SK-N-SH (cell line): ENCODE measurements around the gene OPCML. TPM values are rescaled to one million over a fixed set of nuclear protein-coding genes. Genes with fewer than 3 reads are reported as not detected.

Experiments
- CTCF ChIA-PET: fragments of 300-600, 350-600 bp; formaldehyde crosslinking; extraction: SDS; loops from one replicate; lab custom pipeline; 2021; lab: Yijun Ruan, JAX
- POLR2A ChIA-PET: fragments of 350-600 bp; sonication (Branson Sonifier 250); formaldehyde crosslinking; extraction: SDS; loops from one replicate; lab custom pipeline; 2020; ENCODE audit warnings: antibody characterized with exemption, inconsistent platforms; lab: Yijun Ruan, JAX
- DNase-seq: peaks from one replicate; pipeline ENCODE4 v3.0.0; 2012
- H2AFZ ChIP-seq: fragments of 200-600 bp; sonication (generic); 2 replicates; pipeline ENCODE4 v1.8.1; 2016; ENCODE audit warnings: antibody characterized with exemption, mild to moderate bottlenecking, low read depth
- H3F3A ChIP-seq: fragments of 200-600 bp; sonication (generic); replicated peaks from 2 replicates; pipeline ENCODE3; 2016; ENCODE audit warnings: antibody characterized with exemption, mild to moderate bottlenecking; ENCODE audit not compliant: insufficient read depth
- H3K27ac ChIP-seq, 2 experiments: fragments of 200-500 bp in 1 of 2; fragments of 200-600 bp in 1 of 2; sonication (Bioruptor generic) in 1 of 2; sonication (generic), shearing (Covaris generic) in 1 of 2; 2 replicates each; pipeline versions ENCODE4 v1.5.1 to v1.6.1; 2014 to 2016; ENCODE audit warnings: low read depth in 2 of 2, inconsistent platforms in 1 of 2, low read length in 1 of 2, mild to moderate bottlenecking in 1 of 2, mixed read lengths in 1 of 2
- H3K27me3 ChIP-seq: fragments of 200-600 bp; sonication (generic), shearing (Covaris generic); 2 replicates; pipeline ENCODE4 v1.6.1; 2016; ENCODE audit warnings: mixed run types; ENCODE audit not compliant: insufficient read depth
- H3K36me3 ChIP-seq, 2 experiments: fragments of 200-500 bp in 1 of 2; fragments of 200-600 bp in 1 of 2; sonication (Bioruptor generic) in 1 of 2; sonication (generic) in 1 of 2; replicated peaks in 1 of 2; 2 replicates each; pipeline versions ENCODE3 to v1.5.1; 2014 to 2016; ENCODE audit warnings: low read length in 1 of 2, mild to moderate bottlenecking in 1 of 2; ENCODE audit not compliant: insufficient read depth in 2 of 2, control insufficient read depth in 1 of 2
- H3K4me1 ChIP-seq, 2 experiments: fragments of 200-500 bp in 1 of 2; fragments of 200-600 bp in 1 of 2; sonication (Bioruptor generic) in 1 of 2; sonication (generic), shearing (Covaris generic) in 1 of 2; 2 replicates each; pipeline versions ENCODE4 v1.5.1 to v1.6.1; 2014 to 2016; ENCODE audit warnings: low read depth in 1 of 2, low read length in 1 of 2, mixed run types in 1 of 2; ENCODE audit not compliant: insufficient read depth in 2 of 2, control insufficient read depth in 1 of 2
- H3K4me2 ChIP-seq: fragments of 200-600 bp; sonication (generic), shearing (Covaris generic); 2 replicates; pipeline ENCODE4 v1.6.1; 2017; ENCODE audit warnings: mixed run types
- H3K4me3 ChIP-seq, 2 experiments: fragments of 200-500 bp in 1 of 2; fragments of 200-600 bp in 1 of 2; sonication (Bioruptor generic) in 1 of 2; sonication (generic), shearing (Covaris generic) in 1 of 2; 2 replicates each; pipeline versions ENCODE4 v1.5.1 to v1.8.1; 2014 to 2016; ENCODE audit warnings: low read depth in 2 of 2, inconsistent platforms in 1 of 2, low read length in 1 of 2, mild to moderate bottlenecking in 1 of 2, mixed read lengths in 1 of 2, moderate library complexity in 1 of 2
- H3K79me2 ChIP-seq: fragments of 200-600 bp; sonication (generic); 2 replicates; pipeline ENCODE4 v1.8.1; 2017; ENCODE audit warnings: mild to moderate bottlenecking; ENCODE audit not compliant: insufficient read depth
- H3K9ac ChIP-seq: fragments of 200-600 bp; sonication (generic); 2 replicates; pipeline ENCODE4 v1.6.1; 2017; ENCODE audit warnings: mixed run types
- H3K9me2 ChIP-seq: fragments of 200-600 bp; sonication (generic); 2 replicates; pipeline ENCODE4 v1.6.1; 2017; ENCODE audit warnings: mixed run types
- H3K9me3 ChIP-seq: fragments of 200-600 bp; sonication (generic); 2 replicates; pipeline ENCODE4 v1.6.1; 2017; ENCODE audit warnings: mixed run types, mild to moderate bottlenecking, moderate library complexity
- H4K20me1 ChIP-seq: fragments of 200-600 bp; sonication (generic); 2 replicates; pipeline ENCODE4 v1.6.1; 2017; ENCODE audit warnings: mild to moderate bottlenecking, mixed run types; ENCODE audit not compliant: insufficient read depth
- FOXM1 ChIP-seq: IDR thresholded peaks from 2 replicates; pipeline ENCODE4 v1.4.0; 2012; ENCODE audit warnings: low read depth, mild to moderate bottlenecking
- JUND ChIP-seq: IDR thresholded peaks from 2 replicates; pipeline ENCODE4 v1.4.0; 2012
- MEF2A ChIP-seq: IDR thresholded peaks from 2 replicates; pipeline ENCODE4 v1.4.0; 2012; ENCODE audit warnings: low read depth, borderline replicate concordance
- NRF1 ChIP-seq: IDR thresholded peaks from 2 replicates; pipeline ENCODE4 v1.6.1; 2012; ENCODE audit warnings: low read depth, mild to moderate bottlenecking, low read length
- RAD21 ChIP-seq: IDR thresholded peaks from 2 replicates; pipeline ENCODE4 v1.6.1; 2012; ENCODE audit warnings: mild to moderate bottlenecking, low read length
- RFX5 ChIP-seq: IDR thresholded peaks from 2 replicates; pipeline ENCODE4 v1.6.1; 2012; ENCODE audit warnings: mild to moderate bottlenecking, improper control_type of control experiment, low read length
- RXRA ChIP-seq: IDR thresholded peaks from 2 replicates; pipeline ENCODE4 v1.4.0; 2012; ENCODE audit warnings: low read depth, mild to moderate bottlenecking, borderline replicate concordance
- TCF12 ChIP-seq: IDR thresholded peaks from 2 replicates; pipeline ENCODE4 v1.4.0; 2012
- TEAD4 ChIP-seq: IDR thresholded peaks from 2 replicates; pipeline ENCODE4 v1.4.0; 2012; ENCODE audit warnings: mild to moderate bottlenecking, borderline replicate concordance; ENCODE audit not compliant: insufficient read depth
- YY1 ChIP-seq: IDR thresholded peaks from 2 replicates; pipeline ENCODE4 v1.4.0; 2012; ENCODE audit warnings: low read depth, mild to moderate bottlenecking
- WGBS: methylation state at CpG from one replicate; pipeline ENCODE4 v1.1.6; 2017; ENCODE audit warnings: low lambda C conversion rate; 5-methylcytosine and 5-hydroxymethylcytosine counted together
- polyA plus RNA-seq, 3 experiments: library from polyadenylated mRNA; depleted of rRNA; stranded (reverse); fragments of >200 nt; gene quantifications; 2 replicates each; pipeline ENCODE4 v1.2.3, GENCODE V29; 2012
- TF ChIP-seq, protein P1 (sequence below): IDR thresholded peaks from 2 replicates; pipeline ENCODE4 v1.6.1; 2012; ENCODE audit warnings: mild to moderate bottlenecking, low read depth, low read length, moderate library complexity
- TF ChIP-seq, protein P2 (sequence below): fragments of 150-350 bp; IDR thresholded peaks from 2 replicates; pipeline ENCODE4 v1.6.1; 2017; ENCODE audit warnings: antibody characterized with exemption, low read length, low read depth, borderline replicate concordance
- TF ChIP-seq, protein P3 (sequence below): fragments of 150-350 bp; IDR thresholded peaks from 2 replicates; pipeline ENCODE4 v1.6.1; 2016; ENCODE audit warnings: mild to moderate bottlenecking, low read depth, low read length
- TF ChIP-seq, protein P4 (sequence below): IDR thresholded peaks from 2 replicates; pipeline ENCODE4 v1.4.0; 2012; ENCODE audit warnings: low read depth, borderline replicate concordance
- TF ChIP-seq, protein P5 (sequence below): IDR thresholded peaks from 2 replicates; pipeline ENCODE4 v1.4.0; 2012; ENCODE audit warnings: low read depth, borderline replicate concordance
- TF ChIP-seq, protein P6 (sequence below): fragments of 200-600 bp; sonication (generic); IDR thresholded peaks from 2 replicates; pipeline ENCODE4 v1.6.1; 2017; ENCODE audit warnings: antibody characterized with exemption, mild to moderate bottlenecking, moderate library complexity

Gene OPCML
- polyA plus RNA-seq, 1 of the 3 experiments (the other 2 are of a cell fraction) = not detected

DNA sequence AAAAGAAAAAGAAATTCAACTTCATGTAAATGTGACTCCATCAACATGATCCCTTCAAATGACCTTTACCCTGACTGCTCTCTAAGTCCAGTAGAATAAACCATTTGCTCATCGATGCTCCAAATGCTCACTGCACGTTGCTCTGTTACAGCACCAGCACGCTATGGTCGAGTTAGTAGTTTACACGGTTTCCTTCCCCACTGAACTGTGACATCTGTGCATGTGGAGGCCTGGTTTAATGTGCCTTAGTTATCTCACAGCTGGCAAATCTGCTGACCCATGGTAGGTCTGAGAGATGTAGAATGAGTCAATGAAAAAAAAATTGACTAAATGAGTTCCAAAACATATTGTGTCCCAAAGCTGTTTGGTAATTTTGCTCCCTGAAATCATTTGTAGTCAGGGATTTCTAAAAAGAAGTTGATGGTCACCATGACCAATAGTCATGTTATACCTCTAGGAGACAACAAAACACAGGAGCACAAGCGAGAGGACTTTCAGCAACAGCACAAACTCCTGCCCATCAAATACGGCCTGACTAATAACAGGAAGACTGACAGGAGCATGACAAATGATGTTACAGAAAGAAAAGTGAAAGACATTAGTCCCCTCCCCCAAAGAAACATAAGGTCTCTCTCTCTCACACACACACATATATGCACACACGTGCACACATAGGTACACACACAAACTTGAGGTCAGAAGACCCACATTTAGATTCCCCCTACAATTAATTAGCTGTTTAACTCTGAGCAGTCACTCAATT is 624.5 kb downstream of the OPCML start:
- no peak for DNase-seq
- H3K4me2 ChIP-seq = no peak overlapping the region
- CTCF ChIA-PET = interaction anchor here (1.0 kb wide), 1 partner anchor 43 kb away, joined by 3 read pairs; no protein-coding TSS in a partner anchor
- H3K4me1 ChIP-seq = no peaks in the 10 kb centered on the region
- POLR2A ChIA-PET = no interaction called here
- no peaks in the 10 kb centered on the region for H3F3A ChIP-seq
- no peak overlapping the region for H2AFZ ChIP-seq
- no peaks in the 10 kb centered on the region for H3K27me3 ChIP-seq
- WGBS = 36% methylated on average over 8 of the region's 8 CpGs
- no peaks in the 10 kb centered on the region for H4K20me1 ChIP-seq
- no peaks in the 10 kb centered on the region; the same call in 1 of the 2 replicates for H3K9me3 ChIP-seq
- no peak overlapping the region for H3K27ac ChIP-seq
- TF ChIP-seq MEF2A = no peak
- no peak for TF ChIP-seq RAD21
- no peak for TF ChIP-seq JUND
- TF ChIP-seq TCF12 = no peak
- H3K79me2 ChIP-seq = no peaks in the 10 kb centered on the region
- H3K36me3 ChIP-seq = no peaks in the 10 kb centered on the region
- H3K4me3 ChIP-seq = no peak overlapping the region
- no peaks in the 10 kb centered on the region for H3K9me2 ChIP-seq
- H3K9ac ChIP-seq = no peak overlapping the region

DNA sequence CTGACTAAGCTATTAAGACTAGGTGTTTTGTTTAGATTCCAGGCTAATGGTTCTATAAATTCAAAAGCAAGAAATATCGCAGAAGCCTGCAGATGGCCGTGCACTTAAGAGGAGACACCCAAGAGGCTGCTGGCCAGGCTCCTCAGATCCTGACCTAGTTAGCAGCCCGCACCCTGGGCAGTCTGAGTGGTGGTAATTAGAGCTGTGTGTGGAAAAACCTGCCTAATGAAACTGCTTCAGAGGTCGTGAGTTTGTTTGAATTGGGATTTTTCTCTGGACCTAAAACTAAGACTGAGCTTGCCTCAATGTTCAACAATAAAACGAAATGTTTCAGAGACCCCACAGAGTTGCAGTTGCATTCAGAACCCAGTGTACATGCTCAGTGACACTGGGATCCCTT is 627.7 kb downstream of the OPCML start:
- TF ChIP-seq, protein P1, sequence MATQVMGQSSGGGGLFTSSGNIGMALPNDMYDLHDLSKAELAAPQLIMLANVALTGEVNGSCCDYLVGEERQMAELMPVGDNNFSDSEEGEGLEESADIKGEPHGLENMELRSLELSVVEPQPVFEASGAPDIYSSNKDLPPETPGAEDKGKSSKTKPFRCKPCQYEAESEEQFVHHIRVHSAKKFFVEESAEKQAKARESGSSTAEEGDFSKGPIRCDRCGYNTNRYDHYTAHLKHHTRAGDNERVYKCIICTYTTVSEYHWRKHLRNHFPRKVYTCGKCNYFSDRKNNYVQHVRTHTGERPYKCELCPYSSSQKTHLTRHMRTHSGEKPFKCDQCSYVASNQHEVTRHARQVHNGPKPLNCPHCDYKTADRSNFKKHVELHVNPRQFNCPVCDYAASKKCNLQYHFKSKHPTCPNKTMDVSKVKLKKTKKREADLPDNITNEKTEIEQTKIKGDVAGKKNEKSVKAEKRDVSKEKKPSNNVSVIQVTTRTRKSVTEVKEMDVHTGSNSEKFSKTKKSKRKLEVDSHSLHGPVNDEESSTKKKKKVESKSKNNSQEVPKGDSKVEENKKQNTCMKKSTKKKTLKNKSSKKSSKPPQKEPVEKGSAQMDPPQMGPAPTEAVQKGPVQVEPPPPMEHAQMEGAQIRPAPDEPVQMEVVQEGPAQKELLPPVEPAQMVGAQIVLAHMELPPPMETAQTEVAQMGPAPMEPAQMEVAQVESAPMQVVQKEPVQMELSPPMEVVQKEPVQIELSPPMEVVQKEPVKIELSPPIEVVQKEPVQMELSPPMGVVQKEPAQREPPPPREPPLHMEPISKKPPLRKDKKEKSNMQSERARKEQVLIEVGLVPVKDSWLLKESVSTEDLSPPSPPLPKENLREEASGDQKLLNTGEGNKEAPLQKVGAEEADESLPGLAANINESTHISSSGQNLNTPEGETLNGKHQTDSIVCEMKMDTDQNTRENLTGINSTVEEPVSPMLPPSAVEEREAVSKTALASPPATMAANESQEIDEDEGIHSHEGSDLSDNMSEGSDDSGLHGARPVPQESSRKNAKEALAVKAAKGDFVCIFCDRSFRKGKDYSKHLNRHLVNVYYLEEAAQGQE = no peak
- TF ChIP-seq YY1 (no peak), FOXM1 (no peak), NRF1 (no peak), RXRA (no peak), RFX5 (no peak), TEAD4 (no peak)
- TF ChIP-seq, protein P2, sequence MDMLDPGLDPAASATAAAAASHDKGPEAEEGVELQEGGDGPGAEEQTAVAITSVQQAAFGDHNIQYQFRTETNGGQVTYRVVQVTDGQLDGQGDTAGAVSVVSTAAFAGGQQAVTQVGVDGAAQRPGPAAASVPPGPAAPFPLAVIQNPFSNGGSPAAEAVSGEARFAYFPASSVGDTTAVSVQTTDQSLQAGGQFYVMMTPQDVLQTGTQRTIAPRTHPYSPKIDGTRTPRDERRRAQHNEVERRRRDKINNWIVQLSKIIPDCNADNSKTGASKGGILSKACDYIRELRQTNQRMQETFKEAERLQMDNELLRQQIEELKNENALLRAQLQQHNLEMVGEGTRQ = no peak
- TF ChIP-seq, protein P3, sequence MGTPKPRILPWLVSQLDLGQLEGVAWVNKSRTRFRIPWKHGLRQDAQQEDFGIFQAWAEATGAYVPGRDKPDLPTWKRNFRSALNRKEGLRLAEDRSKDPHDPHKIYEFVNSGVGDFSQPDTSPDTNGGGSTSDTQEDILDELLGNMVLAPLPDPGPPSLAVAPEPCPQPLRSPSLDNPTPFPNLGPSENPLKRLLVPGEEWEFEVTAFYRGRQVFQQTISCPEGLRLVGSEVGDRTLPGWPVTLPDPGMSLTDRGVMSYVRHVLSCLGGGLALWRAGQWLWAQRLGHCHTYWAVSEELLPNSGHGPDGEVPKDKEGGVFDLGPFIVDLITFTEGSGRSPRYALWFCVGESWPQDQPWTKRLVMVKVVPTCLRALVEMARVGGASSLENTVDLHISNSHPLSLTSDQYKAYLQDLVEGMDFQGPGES = no peak
- TF ChIP-seq, protein P4, sequence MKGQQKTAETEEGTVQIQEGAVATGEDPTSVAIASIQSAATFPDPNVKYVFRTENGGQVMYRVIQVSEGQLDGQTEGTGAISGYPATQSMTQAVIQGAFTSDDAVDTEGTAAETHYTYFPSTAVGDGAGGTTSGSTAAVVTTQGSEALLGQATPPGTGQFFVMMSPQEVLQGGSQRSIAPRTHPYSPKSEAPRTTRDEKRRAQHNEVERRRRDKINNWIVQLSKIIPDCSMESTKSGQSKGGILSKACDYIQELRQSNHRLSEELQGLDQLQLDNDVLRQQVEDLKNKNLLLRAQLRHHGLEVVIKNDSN = no peak
- TF ChIP-seq, protein P5, sequence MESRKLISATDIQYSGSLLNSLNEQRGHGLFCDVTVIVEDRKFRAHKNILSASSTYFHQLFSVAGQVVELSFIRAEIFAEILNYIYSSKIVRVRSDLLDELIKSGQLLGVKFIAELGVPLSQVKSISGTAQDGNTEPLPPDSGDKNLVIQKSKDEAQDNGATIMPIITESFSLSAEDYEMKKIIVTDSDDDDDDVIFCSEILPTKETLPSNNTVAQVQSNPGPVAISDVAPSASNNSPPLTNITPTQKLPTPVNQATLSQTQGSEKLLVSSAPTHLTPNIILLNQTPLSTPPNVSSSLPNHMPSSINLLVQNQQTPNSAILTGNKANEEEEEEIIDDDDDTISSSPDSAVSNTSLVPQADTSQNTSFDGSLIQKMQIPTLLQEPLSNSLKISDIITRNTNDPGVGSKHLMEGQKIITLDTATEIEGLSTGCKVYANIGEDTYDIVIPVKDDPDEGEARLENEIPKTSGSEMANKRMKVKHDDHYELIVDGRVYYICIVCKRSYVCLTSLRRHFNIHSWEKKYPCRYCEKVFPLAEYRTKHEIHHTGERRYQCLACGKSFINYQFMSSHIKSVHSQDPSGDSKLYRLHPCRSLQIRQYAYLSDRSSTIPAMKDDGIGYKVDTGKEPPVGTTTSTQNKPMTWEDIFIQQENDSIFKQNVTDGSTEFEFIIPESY = no peak
- TF ChIP-seq, protein P6, sequence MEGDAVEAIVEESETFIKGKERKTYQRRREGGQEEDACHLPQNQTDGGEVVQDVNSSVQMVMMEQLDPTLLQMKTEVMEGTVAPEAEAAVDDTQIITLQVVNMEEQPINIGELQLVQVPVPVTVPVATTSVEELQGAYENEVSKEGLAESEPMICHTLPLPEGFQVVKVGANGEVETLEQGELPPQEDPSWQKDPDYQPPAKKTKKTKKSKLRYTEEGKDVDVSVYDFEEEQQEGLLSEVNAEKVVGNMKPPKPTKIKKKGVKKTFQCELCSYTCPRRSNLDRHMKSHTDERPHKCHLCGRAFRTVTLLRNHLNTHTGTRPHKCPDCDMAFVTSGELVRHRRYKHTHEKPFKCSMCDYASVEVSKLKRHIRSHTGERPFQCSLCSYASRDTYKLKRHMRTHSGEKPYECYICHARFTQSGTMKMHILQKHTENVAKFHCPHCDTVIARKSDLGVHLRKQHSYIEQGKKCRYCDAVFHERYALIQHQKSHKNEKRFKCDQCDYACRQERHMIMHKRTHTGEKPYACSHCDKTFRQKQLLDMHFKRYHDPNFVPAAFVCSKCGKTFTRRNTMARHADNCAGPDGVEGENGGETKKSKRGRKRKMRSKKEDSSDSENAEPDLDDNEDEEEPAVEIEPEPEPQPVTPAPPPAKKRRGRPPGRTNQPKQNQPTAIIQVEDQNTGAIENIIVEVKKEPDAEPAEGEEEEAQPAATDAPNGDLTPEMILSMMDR = no peak
- TF ChIP-seq, all 33 proteins: peak for 0
- no peak overlapping the region for H2AFZ ChIP-seq
- H4K20me1 ChIP-seq = no peaks in the 10 kb centered on the region
- no peaks in the 10 kb centered on the region for H3F3A ChIP-seq
- H3K27me3 ChIP-seq = no peaks in the 10 kb centered on the region
- no peak overlapping the region for H3K27ac ChIP-seq
- 19% methylated on average over 5 of the region's 5 CpGs for WGBS
- H3K79me2 ChIP-seq = no peaks in the 10 kb centered on the region
- no peak overlapping the region for H3K9ac ChIP-seq
- H3K9me3 ChIP-seq = no peaks in the 10 kb centered on the region; the same call in 1 of the 2 replicates
- H3K9me2 ChIP-seq = no peaks in the 10 kb centered on the region
- H3K4me3 ChIP-seq = no peak overlapping the region
- CTCF ChIA-PET = interaction anchor here (1.8 kb wide), 1 partner anchor 36 kb away, joined by 6 read pairs; no protein-coding TSS in a partner anchor
- no peak overlapping the region for H3K4me2 ChIP-seq
- no peaks in the 10 kb centered on the region for H3K4me1 ChIP-seq
- DNase-seq = no peak
- H3K36me3 ChIP-seq = no peaks in the 10 kb centered on the region
- POLR2A ChIA-PET = no interaction called here
